Natural killer cell (primary cell): Measurements from ENCODE around the gene TLDC2. TPM values are rescaled to one million over a fixed set of nuclear protein-coding genes. Genes with fewer than 3 reads are reported as not detected.

Experiments used
- ATAC-seq, 3 donors: fragments of 150-1000 bp in 2 of 3; fragments of 200-7000 bp in 1 of 3; cut with Tn5 transposase; 1 replicate in 1 of 3; 2 replicates in 2 of 3; pipeline ENCODE4 v1.10.0; 2021; ENCODE audit warnings: mild to moderate bottlenecking in 2 of 3, moderate library complexity in 2 of 3
- DNase-seq, 2 donors: peaks; one replicate each; pipeline versions ENCODE4 v3.0.0 to v3.0.0-alpha.2; 2013 to 2021; ENCODE audit warnings: mixed read lengths in 1 of 2
- H3K27ac ChIP-seq: one replicate; pipeline ENCODE4 v1.5.1; 2013; ENCODE audit warnings: mild to moderate bottlenecking, low read length
- H3K27me3 ChIP-seq: one replicate; pipeline ENCODE4 v1.6.1; 2013; ENCODE audit warnings: low read length; ENCODE audit not compliant: control insufficient read depth, insufficient read depth
- H3K36me3 ChIP-seq: one replicate; pipeline ENCODE4 v1.6.1; 2013; ENCODE audit warnings: low read length; ENCODE audit not compliant: control insufficient read depth, insufficient read depth
- H3K4me1 ChIP-seq: one replicate; pipeline ENCODE4 v1.6.1; 2013; ENCODE audit warnings: low read length; ENCODE audit not compliant: control insufficient read depth, insufficient read depth
- H3K4me3 ChIP-seq: one replicate; pipeline ENCODE4 v1.5.1; 2013; ENCODE audit warnings: low read length
- H3K9me3 ChIP-seq: one replicate; pipeline ENCODE4 v1.6.1; 2013; ENCODE audit warnings: low read length; ENCODE audit not compliant: control insufficient read depth, insufficient read depth
- H3K27ac Mint-ChIP-seq, 2 donors: one replicate each; pipeline ENCODE4 v1.8.0; 2022; ENCODE audit warnings: mild to moderate bottlenecking in 2 of 2, mixed read lengths in 2 of 2, moderate library complexity in 1 of 2
- H3K27me3 Mint-ChIP-seq, 2 donors: one replicate each; pipeline ENCODE4 v1.8.0; 2022; ENCODE audit warnings: low read depth in 2 of 2, mixed read lengths in 2 of 2
- H3K36me3 Mint-ChIP-seq: one replicate; pipeline ENCODE4 v1.8.0; 2022; ENCODE audit warnings: mixed read lengths
- H3K4me1 Mint-ChIP-seq, 2 donors: one replicate each; pipeline ENCODE4 v1.8.0; 2022; ENCODE audit warnings: mixed read lengths in 2 of 2
- H3K4me3 Mint-ChIP-seq: one replicate; pipeline ENCODE4 v1.8.0; 2022; ENCODE audit warnings: mild to moderate bottlenecking, moderate library complexity, mixed read lengths
- H3K9me3 Mint-ChIP-seq, 2 donors: one replicate each; pipeline ENCODE4 v1.8.0; 2022; ENCODE audit warnings: mixed read lengths in 2 of 2
- CTCF ChIP-seq: fragments of 200-600 bp; IDR thresholded peaks from one replicate; pipeline ENCODE4 v1.8.0; 2022; ENCODE audit warnings: antibody characterized with exemption
- WGBS: methylation state at CpG from one replicate; pipeline ENCODE4 v1.1.7; 2013; ENCODE audit warnings: missing lambda C conversion rate; ENCODE audit not compliant: insufficient coverage; 5-methylcytosine and 5-hydroxymethylcytosine counted together
- intact Hi-C: fragments of 100-400 bp; cut with micrococcal nuclease; formaldehyde crosslinking; loops from one replicate; pipeline ENCODE4 v1.14.2; 2022
- total RNA-seq, 4 donors: library from RNA; stranded (reverse); fragments of 120-200 nt in 1 of 4; gene quantifications; one replicate each; pipeline versions ENCODE4 v1.2.3 to v1.2.4, GENCODE V29; 2013 to 2022

The TLDC2 gene
- total RNA-seq, 3 donors from 2014 or later (not counting 1 experiment from before 2014, with no cell fraction given), result 1.4 TPM; not detected in 2

GRCh38 chr20:36856691-36857635 is 19.0 kb upstream of the TLDC2 start:
- no peaks in the 10 kb centered on the region for H3K9me3 Mint-ChIP-seq
- Histone ChIP-seq H3K4me3 (no peak overlapping the region), H3K36me3 (no peaks in the 10 kb centered on the region), H3K27me3 (no peaks in the 10 kb centered on the region), H3K4me1 (peaks cover 13% of the 10 kb centered on the region), H3K27ac (no peak overlapping the region), H3K9me3 (no peaks in the 10 kb centered on the region)
- peaks cover 0 to 15% of the 10 kb centered on the region in 2 donors for H3K4me1 Mint-ChIP-seq
- no peaks in the 10 kb centered on the region for H3K36me3 Mint-ChIP-seq
- intact Hi-C loops, result no loop called here
- WGBS, result 63% methylated on average over 17 of the region's 17 CpGs
- peak in 1 of 2 donors; percentile 73 for DNase-seq
- H3K27ac Mint-ChIP-seq, result no peak overlapping the region
- no peaks in the 10 kb centered on the region for H3K27me3 Mint-ChIP-seq
- no peak for TF ChIP-seq CTCF
- ATAC-seq, result peak in 1 of 3 donors; percentile 24
- H3K4me3 Mint-ChIP-seq, result no peak overlapping the region

GRCh38 chr20:36859282-36859555 is 16.7 kb upstream of the TLDC2 start:
- TF ChIP-seq CTCF, result no peak
- 90% methylated on average over 4 of the region's 4 CpGs for WGBS
- Mint-ChIP-seq H3K36me3 (no peaks in the 10 kb centered on the region), H3K4me3 (no peak overlapping the region), H3K4me1 (peaks cover 0 to 16% of the 10 kb centered on the region in 2 donors), H3K27me3 (no peaks in the 10 kb centered on the region), H3K27ac (no peak overlapping the region), H3K9me3 (no peaks in the 10 kb centered on the region)
- intact Hi-C loops, result no loop called here
- H3K27me3 ChIP-seq, result peaks cover 2% of the 10 kb centered on the region
- no peaks in the 10 kb centered on the region for H3K36me3 ChIP-seq
- no peaks in the 10 kb centered on the region for H3K9me3 ChIP-seq
- no peak overlapping the region for H3K4me3 ChIP-seq
- peaks cover 22% of the 10 kb centered on the region for H3K4me1 ChIP-seq
- DNase-seq (no peak), ATAC-seq (no peak)
- no peak overlapping the region for H3K27ac ChIP-seq

- no peak overlapping the region for H3K4me3 Mint-ChIP-seq
- 85% methylated on average over 5 of the region's 6 CpGs for WGBS
- no peaks in the 10 kb centered on the region for H3K9me3 ChIP-seq
- peaks cover 0 to under 1% of the 10 kb centered on the region in 2 donors for H3K27me3 Mint-ChIP-seq
- H3K27ac ChIP-seq, result no peak overlapping the region
- peaks cover 2% of the 10 kb centered on the region for H3K27me3 ChIP-seq
- ATAC-seq (no peak), DNase-seq (no peak)
- H3K27ac Mint-ChIP-seq, result no peak overlapping the region
- TF ChIP-seq CTCF, result no peak
- H3K9me3 Mint-ChIP-seq, result no peaks in the 10 kb centered on the region
- no peak overlapping the region for H3K4me3 ChIP-seq
- H3K4me1 ChIP-seq, result peaks cover 28% of the 10 kb centered on the region
- peaks cover 0 to 17% of the 10 kb centered on the region in 2 donors for H3K4me1 Mint-ChIP-seq
- H3K36me3 Mint-ChIP-seq, result no peaks in the 10 kb centered on the region
- H3K36me3 ChIP-seq, result no peaks in the 10 kb centered on the region
- intact Hi-C loops, result no loop called here
Observed at GRCh38 chr20:36859700-36860330, 16.1 kb upstream of the TLDC2 start.
